Renal cortex interstitium (tissue), 11 donors: ENCODE data around the gene PTGR3. TPM values are rescaled to one million over a fixed set of nuclear protein-coding genes. Genes with fewer than 3 reads are reported as not detected.
A peak's percentile ranks its signal among the peaks of the same experiment; 100 is the strongest.

Experiments
- DNase-seq, 11 donors: peaks; one replicate each; pipeline ENCODE4 v3.0.0-alpha.2; 2013; ENCODE audit warnings: low read depth in 9 of 11, low spot score in 4 of 11; ENCODE audit errors: extremely low read depth in 1 of 11
- polyA plus RNA-seq, 3 donors: library from polyadenylated mRNA; unstranded; fragments of 120-200 nt; gene quantifications; one replicate each; pipeline ENCODE4 v1.2.1, GENCODE V29; 2013; ENCODE audit not compliant: insufficient read length in 3 of 3

The PTGR3 gene
- polyA plus RNA-seq, 3 donors = 42.3 to 45.7 (median 43.1) TPM

GRCh38 chr18:75208155-75208835 is 644 bp downstream of the PTGR3 start:
- peak in 1 of 11 donors; percentile 40 for DNase-seq

GRCh38 chr18:75207310-75208154 is 1.4 kb downstream of the PTGR3 start:
- DNase-seq = no peak

GRCh38 chr18:75206452-75207309 is 2.3 kb downstream of the PTGR3 start:
- DNase-seq = no peak

GRCh38 chr18:75205514-75206132 is 3.3 kb downstream of the PTGR3 start:
- no peak for DNase-seq

GRCh38 chr18:75204732-75205513 is 4.0 kb downstream of the PTGR3 start:
- DNase-seq = no peak

- DNase-seq = peak in 1 of 11 donors; percentile 38
These were observed 4.6 kb downstream of the PTGR3 start for GRCh38 chr18:75204269-75204731.

- DNase-seq = no peak
These were observed 5.3 kb downstream of the PTGR3 start for GRCh38 chr18:75203416-75204268.

GRCh38 chr18:75202696-75203365 is 6.1 kb downstream of the PTGR3 start:
- DNase-seq = no peak

GRCh38 chr18:75201282-75202270 is 7.4 kb downstream of the PTGR3 start:
- DNase-seq = no peak

GRCh38 chr18:75200605-75201280 is 8.2 kb downstream of the PTGR3 start:
- DNase-seq = no peak

- DNase-seq = no peak
These were observed 8.9 kb downstream of the PTGR3 start for GRCh38 chr18:75200071-75200470.

GRCh38 chr18:75199327-75199726 is 9.6 kb downstream of the PTGR3 start:
- DNase-seq = no peak

GRCh38 chr18:75198036-75198435 is 10.9 kb downstream of the PTGR3 start:
- DNase-seq = no peak

GRCh38 chr18:75192899-75193298 is 16.0 kb downstream of the PTGR3 start:
- DNase-seq = no peak

GRCh38 chr18:75189696-75190095 is 19.2 kb downstream of the PTGR3 start:
- DNase-seq = no peak
